ENCODE results near the gene HMGA1. TPM values are rescaled to one million over a fixed set of nuclear protein-coding genes. Genes with fewer than 3 reads are reported as not detected.

Gene HMGA1
- total RNA-seq, 4 donors from 2014 or later, result 8.1 to 24.5 (median 18.1) TPM

DNA sequence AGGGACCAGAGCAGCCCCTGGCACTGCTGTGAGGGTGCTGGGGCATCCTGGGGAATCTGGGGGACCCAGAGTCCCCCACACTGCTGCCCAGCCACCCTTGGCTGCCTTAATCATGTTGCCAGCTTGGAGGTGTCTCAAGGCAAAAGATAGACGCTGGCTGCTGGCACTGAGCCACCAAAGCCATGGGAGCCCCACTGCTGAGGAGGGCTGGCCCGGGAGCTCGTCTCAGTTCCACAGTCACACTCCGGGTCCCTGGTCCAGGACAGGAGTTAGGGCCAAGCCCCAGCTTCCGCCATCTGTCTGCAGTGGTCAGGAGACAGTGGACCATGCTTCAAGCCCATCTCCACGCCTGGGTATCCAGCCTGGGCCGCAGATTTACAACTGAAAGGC, 41.0 kb upstream of the HMGA1 start:
- Histone ChIP-seq H3K4me1 (peaks cover 0 to 12% (median 4%) of the 10 kb centered on the region in 3 donors), H3K36me3 (no peaks in the 10 kb centered on the region), H3K4me3 (peak overlapping the region in 1 of 2 donors; percentile 53), H3K27ac (no peak overlapping the region), H3K9me3 (no peaks in the 10 kb centered on the region), H3K27me3 (no peaks in the 10 kb centered on the region)
- TF ChIP-seq, protein P1, sequence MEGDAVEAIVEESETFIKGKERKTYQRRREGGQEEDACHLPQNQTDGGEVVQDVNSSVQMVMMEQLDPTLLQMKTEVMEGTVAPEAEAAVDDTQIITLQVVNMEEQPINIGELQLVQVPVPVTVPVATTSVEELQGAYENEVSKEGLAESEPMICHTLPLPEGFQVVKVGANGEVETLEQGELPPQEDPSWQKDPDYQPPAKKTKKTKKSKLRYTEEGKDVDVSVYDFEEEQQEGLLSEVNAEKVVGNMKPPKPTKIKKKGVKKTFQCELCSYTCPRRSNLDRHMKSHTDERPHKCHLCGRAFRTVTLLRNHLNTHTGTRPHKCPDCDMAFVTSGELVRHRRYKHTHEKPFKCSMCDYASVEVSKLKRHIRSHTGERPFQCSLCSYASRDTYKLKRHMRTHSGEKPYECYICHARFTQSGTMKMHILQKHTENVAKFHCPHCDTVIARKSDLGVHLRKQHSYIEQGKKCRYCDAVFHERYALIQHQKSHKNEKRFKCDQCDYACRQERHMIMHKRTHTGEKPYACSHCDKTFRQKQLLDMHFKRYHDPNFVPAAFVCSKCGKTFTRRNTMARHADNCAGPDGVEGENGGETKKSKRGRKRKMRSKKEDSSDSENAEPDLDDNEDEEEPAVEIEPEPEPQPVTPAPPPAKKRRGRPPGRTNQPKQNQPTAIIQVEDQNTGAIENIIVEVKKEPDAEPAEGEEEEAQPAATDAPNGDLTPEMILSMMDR (IDR thresholded peaks at IDR 0.05), result no peak
- TF ChIP-seq EP300 (IDR thresholded peaks at IDR 0.05), result no peak
- no peak for TF ChIP-seq POLR2A (IDR thresholded peaks at IDR 0.05)
- TF ChIP-seq POLR2AphosphoS5 (IDR thresholded peaks at IDR 0.05), result no peak
- WGBS, 2 donors (ENCODE audit: low coverage in 1 of 2), result no CpG with 5 or more reads among the region's 7 CpGs
- ATAC-seq, result no peak

DNA sequence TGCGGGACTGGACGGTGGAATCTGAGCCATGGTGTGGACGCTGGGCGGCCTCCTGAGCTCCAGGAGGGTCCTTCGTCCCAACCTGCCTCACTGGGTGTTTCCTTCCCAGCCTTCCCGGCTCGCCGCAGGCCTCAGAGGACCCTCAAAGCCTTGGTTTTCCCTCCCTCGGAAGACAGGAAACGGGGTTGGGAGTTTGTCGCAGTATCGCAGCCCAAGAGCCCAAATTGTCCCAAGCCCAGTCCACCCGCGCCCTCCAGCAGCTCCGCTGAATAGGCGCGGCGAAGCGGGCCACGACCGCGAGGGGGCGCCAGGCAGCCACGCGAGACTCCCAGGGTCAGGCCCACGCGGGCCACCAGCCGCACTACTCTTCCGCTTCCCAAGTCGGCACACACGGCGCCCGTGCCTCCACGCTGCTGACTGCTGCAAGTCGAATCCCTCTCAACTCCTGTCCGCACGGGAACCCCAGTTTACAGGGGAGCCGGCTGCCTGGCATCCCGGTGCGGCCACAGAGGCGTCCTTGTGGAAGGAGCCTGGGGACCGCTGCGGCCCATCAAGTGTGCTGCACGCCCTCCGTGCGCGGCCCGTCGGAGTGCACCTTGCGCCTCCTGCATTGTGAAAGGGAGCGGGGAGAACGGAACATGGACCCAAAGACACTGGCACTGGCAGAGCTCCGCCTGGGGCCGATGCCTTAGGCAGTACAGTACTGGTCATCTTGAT, 40.4 kb upstream of the HMGA1 start:
- H3K36me3 ChIP-seq, result no peaks in the 10 kb centered on the region
- no peaks in the 10 kb centered on the region for H3K27me3 ChIP-seq
- TF ChIP-seq POLR2A (IDR thresholded peaks at IDR 0.05), result no peak
- TF ChIP-seq POLR2AphosphoS5 (IDR thresholded peaks at IDR 0.05), result peak; percentile 38
- TF ChIP-seq, protein P1 (IDR thresholded peaks at IDR 0.05), result peak in 3 of 4 experiments; percentile 97 to 99 (median 98)
- peak overlapping the region; percentile 33 to 53 for H3K4me3 ChIP-seq
- peaks cover 0 to 12% (median 4%) of the 10 kb centered on the region in 3 donors for H3K4me1 ChIP-seq
- peak; percentile 98 for ATAC-seq
- no peaks in the 10 kb centered on the region for H3K9me3 ChIP-seq
- no CpG with 5 or more reads among the region's 54 CpGs for WGBS, 2 donors (ENCODE audit: low coverage in 1 of 2)
- peak overlapping the region in 1 of 4 donors; percentile 47 for H3K27ac ChIP-seq

DNA sequence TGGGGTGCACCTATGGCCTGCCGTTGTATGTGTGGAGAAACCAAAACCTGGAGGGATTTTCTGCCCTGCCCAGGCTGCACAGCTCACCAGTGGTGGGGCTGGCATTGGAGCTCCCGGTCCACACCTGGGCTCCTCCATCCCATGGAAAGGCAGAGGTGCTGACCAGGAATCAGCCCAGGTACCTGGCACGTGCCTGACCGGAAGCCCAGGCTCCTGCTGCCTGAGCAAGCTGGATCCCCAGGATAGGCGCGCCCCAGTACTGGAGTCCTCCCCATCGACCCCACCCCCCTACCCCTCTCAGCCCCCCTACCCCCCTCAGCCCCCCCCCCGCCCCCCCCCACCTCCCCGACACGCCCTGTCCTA, 39.9 kb upstream of the HMGA1 start:
- ATAC-seq, result no peak
- H3K4me1 ChIP-seq, result peaks cover 0 to 12% (median 4%) of the 10 kb centered on the region in 3 donors
- H3K27me3 ChIP-seq, result no peaks in the 10 kb centered on the region
- H3K4me3 ChIP-seq, result peak overlapping the region; percentile 33 to 53
- TF ChIP-seq POLR2AphosphoS5 (IDR thresholded peaks at IDR 0.05) (no peak), EP300 (IDR thresholded peaks at IDR 0.05) (no peak)
- TF ChIP-seq, protein P1 (IDR thresholded peaks at IDR 0.05), result no peak
- H3K27ac ChIP-seq, result no peak overlapping the region
- no peaks in the 10 kb centered on the region for H3K36me3 ChIP-seq
- WGBS, 2 donors (ENCODE audit: low coverage in 1 of 2), result no CpG with 5 or more reads among the region's 10 CpGs
- H3K9me3 ChIP-seq, result no peaks in the 10 kb centered on the region

DNA sequence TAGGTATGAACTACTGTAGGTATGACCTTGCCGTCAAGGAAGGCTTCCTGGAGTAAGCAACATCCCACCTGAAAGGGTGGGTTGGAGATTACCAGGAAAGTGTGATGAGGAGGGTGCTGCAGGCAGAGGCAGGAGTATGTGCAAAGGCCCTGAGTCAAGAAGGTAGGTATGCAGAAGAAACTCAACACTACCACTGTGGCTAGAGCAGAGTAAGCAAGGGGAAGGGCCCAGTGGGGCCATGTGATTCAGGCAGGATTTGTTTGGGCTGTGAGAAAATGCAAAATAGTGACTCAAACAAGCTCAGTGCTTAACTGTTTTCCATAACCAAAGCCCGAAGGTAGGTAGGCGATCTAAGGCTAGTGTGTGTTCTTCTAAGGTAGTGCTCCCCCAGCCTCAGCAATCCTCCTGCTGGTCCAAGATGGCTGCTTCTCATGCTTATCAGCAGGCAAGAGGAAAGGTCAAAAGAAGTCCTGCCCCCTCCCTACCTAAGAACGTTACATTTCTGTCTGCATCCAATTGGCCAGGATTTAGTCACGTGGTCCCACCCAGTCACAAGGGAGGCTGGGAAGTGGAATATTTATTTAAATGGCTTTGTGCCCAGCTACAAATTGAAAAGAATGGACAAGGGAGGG, 36.2 kb upstream of the HMGA1 start:
- peaks cover 9% of the 10 kb centered on the region for H3K27me3 ChIP-seq
- 69 to 89% methylated on average over 3 to 4 of the region's 5 CpGs for WGBS, 2 donors (ENCODE audit: low coverage in 1 of 2)
- no peak overlapping the region for H3K27ac ChIP-seq
- peaks cover 0 to 12% (median 4%) of the 10 kb centered on the region in 3 donors for H3K4me1 ChIP-seq
- no peaks in the 10 kb centered on the region for H3K9me3 ChIP-seq
- no peak overlapping the region for H3K4me3 ChIP-seq
- no peak for TF ChIP-seq EP300 (IDR thresholded peaks at IDR 0.05)
- TF ChIP-seq POLR2A (IDR thresholded peaks at IDR 0.05), result no peak
- no peak for TF ChIP-seq POLR2AphosphoS5 (IDR thresholded peaks at IDR 0.05)
- TF ChIP-seq, protein P1 (IDR thresholded peaks at IDR 0.05), result no peak
- no peak for ATAC-seq
- H3K36me3 ChIP-seq, result no peaks in the 10 kb centered on the region
